H9 (cell line): ENCODE data around the gene TTC33. TPM values are rescaled to one million over a fixed set of nuclear protein-coding genes. Genes with fewer than 3 reads are reported as not detected.

ENCODE experiments used
- DNase-seq: peaks from one replicate; pipeline ENCODE4 v3.0.0-alpha.2; 2017
- H2AFZ ChIP-seq: one replicate; pipeline ENCODE4 v1.6.1; 2013; ENCODE audit warnings: mild to moderate bottlenecking, low read length, control low read depth, moderate library complexity
- H2AK5ac ChIP-seq: 2 replicates; pipeline ENCODE4 v1.6.1; 2013; ENCODE audit warnings: low read length, control low read depth, mixed read lengths; ENCODE audit not compliant: insufficient read length
- H2BK120ac ChIP-seq: one replicate; pipeline ENCODE4 v1.6.1; 2013; ENCODE audit warnings: low read depth, mild to moderate bottlenecking, low read length, control low read depth, inconsistent platforms; ENCODE audit not compliant: poor library complexity, severe bottlenecking
- H2BK12ac ChIP-seq: 2 replicates; pipeline ENCODE4 v1.6.1; 2013; ENCODE audit warnings: low read length, control low read depth, mixed read lengths, low read depth; ENCODE audit not compliant: insufficient read length
- H2BK15ac ChIP-seq: 2 replicates; pipeline ENCODE4 v1.6.1; 2013; ENCODE audit warnings: low read depth, low read length, control low read depth
- H2BK20ac ChIP-seq: one replicate; pipeline ENCODE4 v1.6.1; 2013; ENCODE audit warnings: low read depth, mild to moderate bottlenecking, low read length, control low read depth, inconsistent platforms; ENCODE audit not compliant: poor library complexity, severe bottlenecking
- H2BK5ac ChIP-seq: 2 replicates; pipeline ENCODE4 v1.6.1; 2013; ENCODE audit warnings: low read length, control low read depth, mixed read lengths; ENCODE audit not compliant: insufficient read length
- H3K14ac ChIP-seq: 2 replicates; pipeline ENCODE4 v1.6.1; 2013; ENCODE audit warnings: low read length, control low read depth; ENCODE audit not compliant: insufficient read depth
- H3K18ac ChIP-seq: 2 replicates; pipeline ENCODE4 v1.6.1; 2013; ENCODE audit warnings: low read depth, mild to moderate bottlenecking, mixed read lengths, low read length, control low read depth; ENCODE audit not compliant: insufficient read length
- H3K23ac ChIP-seq: 2 replicates; pipeline ENCODE4 v1.6.1; 2013; ENCODE audit warnings: low read length, control low read depth, mixed read lengths, low read depth; ENCODE audit not compliant: insufficient read length
- H3K23me2 ChIP-seq: 2 replicates; pipeline ENCODE4 v1.6.1; 2013; ENCODE audit warnings: low read depth, mild to moderate bottlenecking, mixed read lengths, low read length, control low read depth; ENCODE audit not compliant: insufficient read length, poor library complexity, severe bottlenecking
- H3K27ac ChIP-seq: 2 replicates; pipeline ENCODE4 v1.5.1; 2013; ENCODE audit warnings: low read length, control low read depth, mixed read lengths, low read depth; ENCODE audit not compliant: insufficient read length
- H3K27me3 ChIP-seq: 2 replicates; pipeline ENCODE4 v1.6.1; 2013; ENCODE audit warnings: low read length, control low read depth, inconsistent platforms; ENCODE audit not compliant: insufficient read depth
- H3K4ac ChIP-seq: 2 replicates; pipeline ENCODE4 v1.6.1; 2013; ENCODE audit warnings: low read depth, mild to moderate bottlenecking, control low read depth, inconsistent platforms, low read length, moderate library complexity
- H3K4me1 ChIP-seq: 2 replicates; pipeline ENCODE4 v1.6.1; 2013; ENCODE audit warnings: low read length, control low read depth, inconsistent platforms; ENCODE audit not compliant: insufficient read depth
- H3K4me2 ChIP-seq: 2 replicates; pipeline ENCODE4 v1.6.1; 2013; ENCODE audit warnings: low read length, control low read depth, mixed read lengths; ENCODE audit not compliant: insufficient read length, insufficient read depth
- H3K56ac ChIP-seq: 2 replicates; pipeline ENCODE4 v1.6.1; 2013; ENCODE audit warnings: low read depth, mild to moderate bottlenecking, mixed read lengths, low read length, control low read depth; ENCODE audit not compliant: insufficient read length
- H3K79me1 ChIP-seq: 2 replicates; pipeline ENCODE4 v1.6.1; 2013; ENCODE audit warnings: low read depth, mild to moderate bottlenecking, moderate library complexity, low read length, control low read depth, inconsistent platforms; ENCODE audit not compliant: insufficient read depth, poor library complexity, severe bottlenecking
- H3K79me2 ChIP-seq: 2 replicates; pipeline ENCODE4 v1.6.1; 2013; ENCODE audit warnings: low read length, control low read depth, inconsistent platforms; ENCODE audit not compliant: insufficient read depth
- H3K9ac ChIP-seq: 2 replicates; pipeline ENCODE4 v1.6.1; 2013; ENCODE audit warnings: low read length, control low read depth, mixed read lengths; ENCODE audit not compliant: insufficient read length; ENCODE audit errors: extremely low read depth
- H3K9me3 ChIP-seq: one replicate; pipeline ENCODE4 v1.6.1; 2013; ENCODE audit warnings: low read depth, low read length, inconsistent platforms; ENCODE audit not compliant: control insufficient read depth
- H3T11ph ChIP-seq: one replicate; pipeline ENCODE4 v1.6.1; 2013; ENCODE audit warnings: mild to moderate bottlenecking, low read length, control low read depth, inconsistent platforms
- H4K20me1 ChIP-seq: one replicate; pipeline ENCODE4 v1.6.1; 2013; ENCODE audit not compliant: control insufficient read depth, insufficient read length, insufficient read depth
- H4K5ac ChIP-seq: 2 replicates; pipeline ENCODE4 v1.6.1; 2013; ENCODE audit warnings: low read depth, mild to moderate bottlenecking, mixed read lengths, low read length, control low read depth; ENCODE audit not compliant: insufficient read length
- H4K8ac ChIP-seq: replicated peaks from 2 replicates; pipeline ENCODE4 v1.6.1; 2013; ENCODE audit warnings: low read length, control low read depth, mixed read lengths, low read depth; ENCODE audit not compliant: insufficient read length
- H4K91ac ChIP-seq: 2 replicates; pipeline ENCODE4 v1.6.1; 2013; ENCODE audit warnings: low read depth, mild to moderate bottlenecking, moderate library complexity, mixed read lengths, low read length, control low read depth; ENCODE audit not compliant: insufficient read length
- H3K27ac Mint-ChIP-seq, 3 experiments: 2 replicates in 2 of 3; 3 replicates in 1 of 3; pipeline ENCODE4 v1.8.0; 2020 to 2021; ENCODE audit warnings: mixed read lengths in 3 of 3, mild to moderate bottlenecking in 1 of 3, moderate library complexity in 1 of 3
- H3K27me3 Mint-ChIP-seq: 2 replicates; pipeline ENCODE4 v1.8.0; 2021; ENCODE audit warnings: low read depth, mild to moderate bottlenecking, moderate library complexity, mixed read lengths
- H3K36me3 Mint-ChIP-seq, 3 experiments: 2 replicates in 2 of 3; 3 replicates in 1 of 3; pipeline ENCODE4 v1.8.0; 2020 to 2021; ENCODE audit warnings: low read depth in 3 of 3, mixed read lengths in 3 of 3; ENCODE audit not compliant: insufficient read depth in 1 of 3
- H3K4me1 Mint-ChIP-seq, 2 experiments: 2 replicates each; pipeline ENCODE4 v1.8.0; 2020; ENCODE audit warnings: mixed read lengths in 2 of 2
- H3K4me3 Mint-ChIP-seq, 2 experiments: 2 replicates in 1 of 2; 3 replicates in 1 of 2; pipeline ENCODE4 v1.8.0; 2020 to 2021; ENCODE audit warnings: mild to moderate bottlenecking in 2 of 2, mixed read lengths in 2 of 2, moderate library complexity in 1 of 2
- H3K9me3 Mint-ChIP-seq, 2 experiments: 2 replicates in 1 of 2; 3 replicates in 1 of 2; pipeline ENCODE4 v1.8.0; 2020; ENCODE audit warnings: mild to moderate bottlenecking in 2 of 2, mixed read lengths in 2 of 2, moderate library complexity in 1 of 2
- WGBS: extraction: QIAGEN DNeasy Blood & Tissue Kit; methylation state at CpG from one replicate; pipeline ENCODE4 v1.1.7; 2013; ENCODE audit warnings: missing lambda C conversion rate, low lambda C conversion rate, mixed read lengths; ENCODE audit not compliant: insufficient read length; ENCODE audit errors: extremely low coverage; 5-methylcytosine and 5-hydroxymethylcytosine counted together
- total RNA-seq: library from RNA; stranded (reverse); gene quantifications from 2 replicates; pipeline ENCODE4 v1.2.1, GENCODE V29; 2021
- TF ChIP-seq, protein P1 (sequence below): fragments of 200-600 bp; sonication (generic); conservative IDR thresholded peaks from 3 replicates; pipeline ENCODE4 v1.8.0; 2021; ENCODE audit warnings: antibody characterized with exemption, mild to moderate bottlenecking

TTC33 gene
- total RNA-seq, 1 experiment from 2014 or later, result 7.3 TPM

DNA sequence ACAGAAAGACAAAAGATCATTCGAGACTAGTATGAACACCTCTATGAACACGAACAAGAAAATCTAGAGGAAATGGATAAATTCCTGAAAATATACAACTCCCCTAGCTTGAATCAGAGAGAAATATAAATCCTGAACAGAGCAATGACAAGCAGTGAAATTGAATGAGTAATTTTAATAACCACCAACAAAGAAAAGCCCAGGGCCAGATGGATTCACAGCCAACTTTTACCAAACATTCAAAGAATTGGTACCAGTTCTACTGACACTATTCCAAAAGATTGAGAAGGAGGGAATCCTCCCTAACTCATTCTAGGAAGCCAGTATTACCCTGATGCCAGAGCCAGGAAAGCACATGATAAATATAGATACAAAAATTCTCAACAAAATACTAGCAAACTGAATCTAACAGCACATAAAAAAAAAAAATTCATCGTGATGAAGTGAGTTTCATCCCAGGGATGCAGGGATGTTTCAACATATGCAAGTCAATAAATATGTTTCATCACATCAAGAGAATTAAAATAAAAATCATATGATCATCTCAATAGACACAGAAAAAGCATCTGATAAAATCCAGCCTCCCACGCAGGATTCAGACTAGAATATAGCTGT, 101.3 kb downstream of the TTC33 start:
- no peak overlapping the region for H4K5ac ChIP-seq
- no peak overlapping the region for H2BK12ac ChIP-seq
- H3T11ph ChIP-seq, result no peak overlapping the region
- no peaks in the 10 kb centered on the region for H3K79me1 ChIP-seq
- no peak overlapping the region for H3K18ac ChIP-seq
- no peak overlapping the region for H2BK15ac ChIP-seq
- Mint-ChIP-seq H3K27ac (no peak overlapping the region), H3K36me3 (no peaks in the 10 kb centered on the region), H3K9me3 (no peaks in the 10 kb centered on the region), H3K4me3 (no peak overlapping the region), H3K4me1 (no peaks in the 10 kb centered on the region), H3K27me3 (peaks cover 3% of the 10 kb centered on the region; the same call in 1 of the 2 replicates)
- H3K27me3 ChIP-seq, result no peaks in the 10 kb centered on the region
- no peak overlapping the region for H3K4ac ChIP-seq
- no peaks in the 10 kb centered on the region for H3K23me2 ChIP-seq
- H3K9ac ChIP-seq, result no peak overlapping the region
- TF ChIP-seq, protein P1, sequence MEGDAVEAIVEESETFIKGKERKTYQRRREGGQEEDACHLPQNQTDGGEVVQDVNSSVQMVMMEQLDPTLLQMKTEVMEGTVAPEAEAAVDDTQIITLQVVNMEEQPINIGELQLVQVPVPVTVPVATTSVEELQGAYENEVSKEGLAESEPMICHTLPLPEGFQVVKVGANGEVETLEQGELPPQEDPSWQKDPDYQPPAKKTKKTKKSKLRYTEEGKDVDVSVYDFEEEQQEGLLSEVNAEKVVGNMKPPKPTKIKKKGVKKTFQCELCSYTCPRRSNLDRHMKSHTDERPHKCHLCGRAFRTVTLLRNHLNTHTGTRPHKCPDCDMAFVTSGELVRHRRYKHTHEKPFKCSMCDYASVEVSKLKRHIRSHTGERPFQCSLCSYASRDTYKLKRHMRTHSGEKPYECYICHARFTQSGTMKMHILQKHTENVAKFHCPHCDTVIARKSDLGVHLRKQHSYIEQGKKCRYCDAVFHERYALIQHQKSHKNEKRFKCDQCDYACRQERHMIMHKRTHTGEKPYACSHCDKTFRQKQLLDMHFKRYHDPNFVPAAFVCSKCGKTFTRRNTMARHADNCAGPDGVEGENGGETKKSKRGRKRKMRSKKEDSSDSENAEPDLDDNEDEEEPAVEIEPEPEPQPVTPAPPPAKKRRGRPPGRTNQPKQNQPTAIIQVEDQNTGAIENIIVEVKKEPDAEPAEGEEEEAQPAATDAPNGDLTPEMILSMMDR, result no peak
- H2AK5ac ChIP-seq, result no peak overlapping the region
- no peaks in the 10 kb centered on the region for H3K4me1 ChIP-seq
- H3K9me3 ChIP-seq, result no peaks in the 10 kb centered on the region
- WGBS, result no CpG with 5 or more reads among the region's 4 CpGs
- no peak overlapping the region for H2BK5ac ChIP-seq
- H3K4me2 ChIP-seq, result no peak overlapping the region
- no peak overlapping the region for H2BK20ac ChIP-seq
- no peak for DNase-seq
- no peaks in the 10 kb centered on the region for H4K20me1 ChIP-seq
- no peak overlapping the region for H3K14ac ChIP-seq
- H3K56ac ChIP-seq, result no peak overlapping the region
- H3K23ac ChIP-seq, result no peak overlapping the region
- no peak overlapping the region for H4K8ac ChIP-seq
- no peak overlapping the region for H2AFZ ChIP-seq
- H2BK120ac ChIP-seq, result no peak overlapping the region
- H3K27ac ChIP-seq, result no peak overlapping the region
- no peak overlapping the region for H4K91ac ChIP-seq
- no peaks in the 10 kb centered on the region for H3K79me2 ChIP-seq
